Measurements from ENCODE around the gene ESRRB.

Gene ESRRB

DNA sequence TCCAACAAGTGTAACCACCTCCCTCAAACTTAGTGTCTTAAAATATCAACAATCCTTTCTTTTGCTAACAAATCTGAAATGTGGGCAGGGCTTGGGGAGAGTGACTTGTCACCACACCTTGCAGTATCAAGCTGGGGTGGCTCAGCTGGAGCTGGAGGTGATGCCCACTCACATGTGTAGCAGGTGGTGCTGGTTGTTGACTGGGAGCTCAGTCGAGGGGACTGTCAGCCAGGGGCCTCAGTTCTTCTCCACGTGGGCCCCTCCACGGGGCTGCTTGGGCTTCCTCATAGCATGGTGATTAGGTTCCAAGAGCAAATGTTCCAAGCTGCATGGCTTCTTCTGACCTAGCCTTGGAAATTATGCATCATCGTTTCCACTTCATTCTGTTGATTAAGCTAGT is 32.6 kb upstream of the ESRRB start:
- no peak overlapping the region for H3K27ac ChIP-seq
- no peak for TF ChIP-seq CTCF (IDR thresholded peaks at IDR 0.05)

DNA sequence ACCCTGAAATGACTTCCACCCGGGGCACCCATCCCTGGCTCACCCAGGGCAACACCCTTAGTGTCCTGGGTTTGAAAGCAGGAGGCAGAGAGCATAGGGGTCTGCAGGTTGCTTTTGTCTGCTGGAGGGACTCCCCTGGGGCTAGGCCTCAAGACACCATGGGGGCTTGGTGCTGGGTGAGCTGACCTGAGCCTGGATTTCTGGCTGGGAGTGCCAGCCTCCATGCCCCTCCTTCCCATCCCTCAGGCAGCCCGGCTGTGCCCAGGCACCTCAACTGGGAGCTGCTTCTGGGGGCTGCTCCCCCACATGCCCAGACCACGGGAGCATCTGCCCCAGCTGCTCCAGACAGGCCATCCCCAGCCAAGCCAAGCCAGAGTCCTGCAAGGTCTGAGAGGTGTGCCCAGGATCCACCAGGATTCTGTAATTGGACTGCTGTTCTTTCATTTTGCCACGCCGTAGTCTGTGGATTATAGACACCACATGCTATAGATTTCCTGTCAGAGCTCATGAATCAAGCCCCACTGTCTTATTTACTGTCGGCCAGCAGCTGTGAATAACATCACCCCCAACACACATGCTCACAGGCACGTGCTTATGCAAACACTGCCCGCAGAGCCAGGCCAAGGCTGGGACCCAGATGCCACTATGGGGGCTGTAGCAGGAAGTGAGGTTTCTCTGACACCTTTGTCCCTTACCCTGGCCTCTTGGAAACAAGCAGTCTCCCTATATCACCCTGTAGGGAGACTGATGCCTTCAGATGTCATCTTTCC is 29.4 kb upstream of the ESRRB start:
- TF ChIP-seq CTCF (IDR thresholded peaks at IDR 0.05) (no peak), ZFX (IDR thresholded peaks at IDR 0.05; ENCODE audit: borderline replicate concordance) (no peak)
- H3K27ac ChIP-seq, result no peak overlapping the region

DNA sequence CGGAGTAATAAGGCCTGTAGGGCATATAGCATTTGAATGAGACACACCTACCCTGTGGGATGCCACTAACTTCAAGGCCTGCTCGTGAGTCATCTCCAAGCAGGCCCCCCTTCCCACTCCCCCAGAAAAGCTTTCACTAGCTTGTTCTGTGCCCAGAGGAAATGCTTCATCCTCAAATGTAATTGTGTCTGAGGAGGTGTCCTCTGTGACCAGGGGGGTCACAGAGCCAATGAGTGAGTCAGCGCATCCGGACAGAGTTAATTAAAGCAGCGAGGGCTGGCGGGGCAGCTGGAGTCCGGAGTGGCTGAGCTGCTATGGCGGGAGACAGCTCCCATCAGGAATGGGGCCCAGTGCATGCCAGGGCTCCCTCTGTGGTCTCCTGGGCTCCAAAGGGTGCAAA is 27.0 kb upstream of the ESRRB start:
- no peak overlapping the region for H3K27ac ChIP-seq
- TF ChIP-seq CTCF (IDR thresholded peaks at IDR 0.05) (no peak), ZFX (IDR thresholded peaks at IDR 0.05; ENCODE audit: borderline replicate concordance) (no peak)

DNA sequence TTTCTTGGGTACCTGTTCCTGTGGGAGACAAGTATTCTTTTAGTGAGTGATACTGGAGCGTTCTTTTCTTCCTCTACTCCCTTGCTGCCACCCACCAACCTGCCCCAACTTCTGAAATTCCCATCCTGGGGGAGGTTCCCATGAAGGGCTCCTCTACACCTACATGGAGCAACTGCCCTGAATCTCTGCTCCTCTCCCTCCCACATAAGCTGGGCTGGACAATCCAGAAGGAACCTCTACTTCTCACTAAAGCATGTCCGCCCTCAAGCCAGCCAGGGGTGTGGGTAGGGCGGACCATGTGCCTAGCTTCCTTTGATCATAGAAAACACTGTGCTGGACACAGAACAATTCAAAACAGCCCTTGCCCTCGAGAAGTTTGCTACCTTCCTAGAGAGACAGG is 25.9 kb upstream of the ESRRB start:
- TF ChIP-seq ZFX (IDR thresholded peaks at IDR 0.05; ENCODE audit: borderline replicate concordance) (no peak), CTCF (IDR thresholded peaks at IDR 0.05) (no peak)
- no peak overlapping the region for H3K27ac ChIP-seq

DNA sequence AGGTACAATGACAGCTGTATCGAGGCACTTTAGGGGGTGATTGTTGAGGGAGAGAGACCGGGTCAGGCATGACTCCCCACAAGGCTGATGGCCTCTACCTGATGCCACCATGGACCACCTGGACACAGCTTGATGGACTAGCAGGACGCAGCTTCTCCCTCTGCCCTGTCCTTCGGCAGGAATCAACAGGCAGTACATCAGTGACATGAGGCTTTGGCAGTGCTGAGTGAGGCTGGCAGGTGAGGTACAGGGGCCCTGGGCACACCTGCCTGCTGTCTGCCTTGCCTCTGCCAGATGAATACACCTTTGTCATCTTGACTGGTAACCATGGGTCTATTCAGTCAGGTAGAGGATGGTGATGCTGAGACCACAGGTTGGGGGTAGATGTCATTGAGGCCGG is 25.3 kb upstream of the ESRRB start:
- TF ChIP-seq ZFX (IDR thresholded peaks at IDR 0.05; ENCODE audit: borderline replicate concordance) (no peak), CTCF (IDR thresholded peaks at IDR 0.05) (no peak)
- H3K27ac ChIP-seq, result no peak overlapping the region

DNA sequence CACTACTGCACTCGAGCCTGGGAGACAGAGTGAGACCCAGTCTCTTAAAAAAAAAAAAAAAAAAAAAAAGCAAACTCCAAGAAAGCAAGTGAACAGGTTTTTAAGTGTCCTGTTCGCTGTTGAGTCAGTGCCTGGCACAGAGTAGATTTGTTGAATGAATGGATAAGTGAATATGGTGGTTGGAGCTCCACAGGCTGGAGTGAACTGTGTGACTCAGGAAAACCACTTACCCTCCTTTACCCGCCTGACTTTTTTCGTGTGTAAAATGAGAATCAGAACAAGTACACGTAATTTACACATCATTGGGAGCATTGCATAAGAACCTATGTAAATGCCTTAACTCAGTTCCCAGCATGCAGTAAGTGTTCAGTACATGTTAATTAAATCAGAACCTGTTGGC is 24.0 kb upstream of the ESRRB start:
- TF ChIP-seq CTCF (IDR thresholded peaks at IDR 0.05), result no peak
- no peak for TF ChIP-seq ZFX (IDR thresholded peaks at IDR 0.05; ENCODE audit: borderline replicate concordance)
- H3K27ac ChIP-seq, result no peak overlapping the region

DNA sequence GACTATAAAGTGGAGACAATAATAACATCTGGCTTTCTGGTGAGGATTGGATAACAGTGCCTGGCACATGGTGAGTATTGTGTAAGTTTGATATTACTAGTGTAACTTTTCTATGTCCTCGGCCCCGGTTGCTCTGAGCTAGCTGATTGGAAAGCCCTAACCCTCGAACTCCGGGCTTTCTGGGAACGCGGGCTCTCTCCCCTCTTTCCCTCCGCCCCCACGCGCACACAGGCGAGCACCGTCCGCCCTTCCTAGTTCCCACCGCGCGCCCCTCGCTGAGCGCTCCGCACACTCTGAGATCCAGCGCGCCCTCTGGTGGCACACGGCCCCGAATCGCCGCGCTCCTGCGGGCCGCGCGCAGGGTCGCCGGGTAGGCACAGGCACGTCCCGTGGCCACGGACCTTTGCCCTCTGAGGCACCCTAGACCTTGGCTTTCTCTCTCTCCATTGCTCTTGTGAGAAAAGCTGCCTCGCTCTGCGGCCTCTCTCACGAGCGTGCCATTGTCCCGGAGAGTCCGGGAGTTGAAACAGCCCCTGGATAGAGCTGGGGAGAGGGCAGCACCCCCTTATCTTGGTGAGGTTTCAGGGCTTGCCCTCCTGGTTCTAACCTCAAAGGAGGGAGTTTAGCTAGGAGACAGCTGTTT is 23.2 kb upstream of the ESRRB start:
- no peak overlapping the region for H3K27ac ChIP-seq
- TF ChIP-seq ZFX (IDR thresholded peaks at IDR 0.05; ENCODE audit: borderline replicate concordance) (no peak), CTCF (IDR thresholded peaks at IDR 0.05) (peak; percentile 95)
